HEK293T (cell line): Measurements from ENCODE around the gene FBXL4.

Experiments
- ARNT ChIP-seq: fragments of 450-650 bp; IDR thresholded peaks from 2 replicates; pipeline ENCODE4 v1.6.1; 2017; ENCODE audit warnings: mild to moderate bottlenecking
- BHLHE40 ChIP-seq: fragments of 450-650 bp; IDR thresholded peaks from 2 replicates; pipeline ENCODE4 v1.6.1; 2016; ENCODE audit warnings: mild to moderate bottlenecking, moderate library complexity, borderline replicate concordance
- CTBP1 ChIP-seq: fragments of 450-650 bp; IDR thresholded peaks from 2 replicates; pipeline ENCODE4 v1.6.1; 2016; ENCODE audit warnings: borderline replicate concordance
- ELF4 ChIP-seq: fragments of 450-650 bp; IDR thresholded peaks from 2 replicates; pipeline ENCODE4 v1.6.1; 2017; ENCODE audit warnings: antibody characterized with exemption
- FOXA1 ChIP-seq: fragments of 450-650 bp; IDR thresholded peaks from 2 replicates; pipeline ENCODE4 v1.6.1; 2016; ENCODE audit warnings: mild to moderate bottlenecking
- FOXM1 ChIP-seq: fragments of 450-650 bp; IDR thresholded peaks from 2 replicates; pipeline ENCODE4 v1.6.1; 2017; ENCODE audit warnings: mild to moderate bottlenecking, borderline replicate concordance
- HDGF ChIP-seq: fragments of 450-650 bp; IDR thresholded peaks from 2 replicates; pipeline ENCODE4 v1.6.1; 2017; ENCODE audit warnings: antibody characterized with exemption, borderline replicate concordance
- LEF1 ChIP-seq: fragments of 450-650 bp; IDR thresholded peaks from 2 replicates; pipeline ENCODE4 v1.6.1; 2017; ENCODE audit warnings: mild to moderate bottlenecking, borderline replicate concordance
- NFRKB ChIP-seq: fragments of 450-650 bp; IDR thresholded peaks from 2 replicates; pipeline ENCODE4 v1.6.1; 2016; ENCODE audit warnings: mild to moderate bottlenecking, moderate library complexity
- SUZ12 ChIP-seq: fragments of 450-650 bp; IDR thresholded peaks from 2 replicates; pipeline ENCODE4 v1.6.1; 2016; ENCODE audit warnings: mild to moderate bottlenecking
- TARDBP ChIP-seq: fragments of 450-650 bp; IDR thresholded peaks from 2 replicates; pipeline ENCODE4 v1.6.1; 2016
- ZNF384 ChIP-seq: fragments of 450-650 bp; IDR thresholded peaks from 2 replicates; pipeline ENCODE4 v1.6.1; 2016

GRCh38 chr6:98924647-98925046 lies 23.1 kb downstream of the FBXL4 start:
- TF ChIP-seq BHLHE40: no peak
- no peak for TF ChIP-seq FOXA1
- no peak for TF ChIP-seq CTBP1
- no peak for TF ChIP-seq ELF4
- TF ChIP-seq FOXM1: no peak
- TF ChIP-seq TARDBP: no peak
- TF ChIP-seq NFRKB: no peak
- no peak for TF ChIP-seq SUZ12
- TF ChIP-seq LEF1: no peak
- no peak for TF ChIP-seq HDGF
- no peak for TF ChIP-seq ZNF384
- TF ChIP-seq ARNT: no peak
